Endothelial cell of umbilical vein (primary cell): ENCODE results near the gene COX8C.

Source experiments
- CTCF ChIP-seq, 2 donors: IDR thresholded peaks; 1 replicate in 1 of 2; 2 replicates in 1 of 2; pipeline ENCODE4 v1.5.1; 2011; ENCODE audit warnings: low read length in 2 of 2, mild to moderate bottlenecking in 2 of 2, moderate library complexity in 2 of 2, control low read depth in 1 of 2, inconsistent platforms in 1 of 2, low read depth in 1 of 2; ENCODE audit not compliant: insufficient read depth in 1 of 2; ENCODE audit errors: extremely low read depth in 1 of 2
- EZH2 ChIP-seq: IDR thresholded peaks from 2 replicates; pipeline ENCODE4 v1.6.1; 2012; ENCODE audit warnings: borderline replicate concordance, low read depth, mild to moderate bottlenecking, moderate library complexity, low read length, inconsistent platforms; ENCODE audit not compliant: severe bottlenecking
- FOS ChIP-seq: IDR thresholded peaks from 2 replicates; pipeline ENCODE4 v1.6.1; 2011; ENCODE audit warnings: mild to moderate bottlenecking, low read length, moderate library complexity, borderline replicate concordance; ENCODE audit not compliant: insufficient read depth
- GATA2 ChIP-seq: IDR thresholded peaks from 2 replicates; pipeline ENCODE4 v1.7.0; 2011; ENCODE audit warnings: low read depth, mild to moderate bottlenecking, moderate library complexity, mixed read lengths, low read length; ENCODE audit not compliant: insufficient read length, insufficient read depth
- JUN ChIP-seq: IDR thresholded peaks from 2 replicates; pipeline ENCODE4 v1.6.1; 2011; ENCODE audit warnings: borderline replicate concordance, low read depth; ENCODE audit not compliant: insufficient read length, insufficient read depth
- MAX ChIP-seq: IDR thresholded peaks from 2 replicates; pipeline ENCODE4 v1.6.1; 2011; ENCODE audit not compliant: insufficient read depth, insufficient read length
- MYC ChIP-seq: IDR thresholded peaks from one replicate; pipeline ENCODE4 v1.6.1; 2011; ENCODE audit warnings: mild to moderate bottlenecking, low read depth, low read length
- POLR2A ChIP-seq: IDR thresholded peaks from 2 replicates; pipeline ENCODE4 v1.6.1; 2012; ENCODE audit warnings: low read depth, mild to moderate bottlenecking, control low read depth, low read length
- POLR2AphosphoS5 ChIP-seq: IDR thresholded peaks from 2 replicates; pipeline ENCODE4 v1.6.1; 2012; ENCODE audit warnings: low read depth, mild to moderate bottlenecking, control low read depth, low read length, moderate library complexity; ENCODE audit not compliant: insufficient read depth

GRCh38 chr14:93301821-93302447, 45.0 kb upstream of the COX8C start:
- TF ChIP-seq CTCF (IDR thresholded peaks at IDR 0.05; ENCODE audit: extremely low read depth in 1 of 2, insufficient read depth in 1 of 2, low read depth in 1 of 2, low read length in 2 of 2) (no peak), POLR2A (no peak), MAX (no peak), MYC (no peak), POLR2AphosphoS5 (no peak), EZH2 (no peak), GATA2 (no peak), FOS (no peak), JUN (no peak)
